Activated gamma-delta T cell (primary cell): ENCODE data around the gene IQCN.
A peak's percentile ranks its signal among the peaks of the same experiment; 100 is the strongest.

Source experiments
- DNase-seq: peaks from one replicate; lab custom pipeline; 2025; lab: John Stamatoyannopoulos, UW

IQCN gene

DNA sequence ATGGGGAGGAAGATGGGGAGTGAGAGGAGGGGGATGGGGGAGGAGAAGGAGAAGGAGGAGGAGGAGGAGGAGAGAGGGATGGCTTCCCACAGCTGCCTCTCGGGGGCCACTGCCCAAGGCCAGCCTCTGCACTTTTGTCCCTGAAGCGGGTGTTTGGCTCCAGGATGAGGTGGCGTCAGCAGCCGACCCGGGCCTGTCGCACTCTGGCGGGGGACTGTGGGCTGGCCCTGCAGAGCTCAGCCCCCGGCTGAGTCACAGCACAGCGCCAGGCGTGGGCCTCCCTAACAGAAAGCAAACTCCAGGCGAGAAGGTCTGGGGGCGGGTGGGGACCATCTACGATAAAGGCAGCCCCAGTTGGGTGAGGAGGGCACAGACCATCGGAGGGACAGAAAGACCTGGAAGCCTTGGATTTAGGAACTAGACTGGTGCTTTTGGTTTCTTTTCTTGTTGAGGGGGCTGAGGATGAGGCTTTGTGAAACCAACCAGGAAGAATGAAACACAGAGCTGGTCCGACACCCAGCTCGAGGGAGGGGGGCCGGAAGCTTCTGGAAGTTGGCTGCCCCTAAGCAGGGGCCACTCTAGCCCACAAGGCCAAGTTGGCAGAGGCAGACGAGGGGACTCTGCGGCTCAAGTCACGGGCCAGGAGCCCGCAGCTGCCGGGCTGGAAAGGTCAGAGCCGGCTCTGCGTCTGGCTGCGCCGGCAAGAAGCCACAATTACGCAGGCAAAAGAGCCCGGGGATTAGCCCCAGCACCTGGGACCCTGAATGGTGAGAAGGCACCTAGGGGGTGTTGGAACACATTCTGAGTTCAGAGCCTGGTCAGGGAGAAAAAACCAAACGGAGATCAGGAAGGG, 30.4 kb upstream of the IQCN start:
- peak; percentile 74 for DNase-seq

DNA sequence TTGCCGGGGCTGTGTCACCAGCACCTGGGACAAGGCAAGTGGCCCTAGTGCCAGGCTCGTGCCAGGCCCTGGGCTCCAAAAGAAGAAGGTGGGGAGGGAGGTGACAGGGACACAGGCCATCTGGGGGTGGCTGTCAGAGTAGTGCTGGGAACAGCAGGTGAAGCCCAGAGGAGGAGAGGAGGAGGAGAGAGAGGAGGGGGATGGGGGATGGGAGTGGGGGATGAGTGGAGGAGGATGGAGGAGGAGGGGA, 29.9 kb upstream of the IQCN start:
- no peak for DNase-seq

GRCh38 chr19:18301718-18302111, 27.5 kb upstream of the IQCN start:
- no peak for DNase-seq

GRCh38 chr19:18300930-18301717, 26.9 kb upstream of the IQCN start:
- DNase-seq, result no peak

DNA sequence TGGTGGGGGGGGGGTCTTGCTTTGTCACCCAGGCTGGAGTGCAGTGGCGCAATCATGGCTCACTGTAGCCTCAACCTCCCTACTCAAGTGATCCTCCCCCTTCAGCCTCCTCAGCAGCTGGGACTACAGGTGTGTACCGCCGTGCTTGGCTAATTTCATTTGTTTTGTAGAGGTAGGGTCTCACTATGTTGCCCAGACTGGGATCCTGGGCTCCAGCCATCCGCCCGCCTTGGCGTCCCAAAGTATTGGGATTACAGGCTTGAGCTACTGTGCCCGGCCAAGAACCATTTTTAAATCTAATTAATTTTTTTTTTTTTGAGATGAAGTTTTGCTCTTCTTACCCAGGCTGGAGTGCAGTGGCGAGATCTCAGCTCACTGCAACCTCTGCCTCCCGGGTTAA, 25.4 kb upstream of the IQCN start:
- no peak for DNase-seq

GRCh38 chr19:18298601-18299000, 24.3 kb upstream of the IQCN start:
- no peak for DNase-seq

DNA sequence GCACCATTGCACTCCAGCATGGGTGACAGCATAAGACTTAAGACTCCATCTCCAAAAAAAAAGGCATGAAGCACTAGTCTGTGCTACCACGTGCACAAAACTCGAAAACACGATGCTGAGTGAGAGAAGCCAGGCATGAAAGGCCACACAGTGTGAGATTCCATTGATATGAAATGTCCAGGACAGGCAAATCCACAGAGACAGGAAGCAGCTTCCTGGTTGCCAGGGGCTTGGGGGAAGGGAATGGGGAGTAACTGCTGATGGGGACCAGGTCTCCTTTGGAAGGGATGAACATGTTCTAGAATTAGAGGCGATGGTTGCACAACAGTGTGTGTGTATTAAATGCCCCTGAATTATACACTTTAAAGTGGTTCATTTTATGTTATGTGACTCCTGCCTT, 23.1 kb upstream of the IQCN start:
- DNase-seq, result no peak

GRCh38 chr19:18295034-18295451, 20.8 kb upstream of the IQCN start:
- no peak for DNase-seq

DNA sequence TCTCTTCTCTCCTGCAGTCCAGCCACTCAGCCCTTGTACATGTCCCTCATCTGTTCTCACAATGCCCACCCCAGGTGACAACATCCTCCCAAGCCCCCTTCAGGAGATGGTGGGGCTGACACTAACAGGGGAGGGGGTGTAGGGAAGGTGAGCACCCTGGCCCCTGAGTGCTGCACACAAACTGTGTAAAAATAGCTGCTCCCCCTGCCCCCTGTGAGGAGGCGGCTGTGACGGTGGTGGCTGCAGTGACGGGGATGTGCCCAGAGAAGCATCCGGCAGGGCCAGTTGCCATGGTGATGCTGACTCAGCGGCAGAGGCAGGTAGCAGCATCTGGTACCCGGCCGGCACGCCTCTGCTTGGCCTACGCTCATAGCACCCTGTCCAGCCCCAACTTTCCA, 20.2 kb upstream of the IQCN start:
- peak; percentile 71 for DNase-seq

GRCh38 chr19:18293642-18294466, 19.6 kb upstream of the IQCN start:
- no peak for DNase-seq

GRCh38 chr19:18292810-18293641, 18.8 kb upstream of the IQCN start:
- DNase-seq, result no peak

- no peak for DNase-seq
Measured at GRCh38 chr19:18292462-18292809, 18.2 kb upstream of the IQCN start.

DNA sequence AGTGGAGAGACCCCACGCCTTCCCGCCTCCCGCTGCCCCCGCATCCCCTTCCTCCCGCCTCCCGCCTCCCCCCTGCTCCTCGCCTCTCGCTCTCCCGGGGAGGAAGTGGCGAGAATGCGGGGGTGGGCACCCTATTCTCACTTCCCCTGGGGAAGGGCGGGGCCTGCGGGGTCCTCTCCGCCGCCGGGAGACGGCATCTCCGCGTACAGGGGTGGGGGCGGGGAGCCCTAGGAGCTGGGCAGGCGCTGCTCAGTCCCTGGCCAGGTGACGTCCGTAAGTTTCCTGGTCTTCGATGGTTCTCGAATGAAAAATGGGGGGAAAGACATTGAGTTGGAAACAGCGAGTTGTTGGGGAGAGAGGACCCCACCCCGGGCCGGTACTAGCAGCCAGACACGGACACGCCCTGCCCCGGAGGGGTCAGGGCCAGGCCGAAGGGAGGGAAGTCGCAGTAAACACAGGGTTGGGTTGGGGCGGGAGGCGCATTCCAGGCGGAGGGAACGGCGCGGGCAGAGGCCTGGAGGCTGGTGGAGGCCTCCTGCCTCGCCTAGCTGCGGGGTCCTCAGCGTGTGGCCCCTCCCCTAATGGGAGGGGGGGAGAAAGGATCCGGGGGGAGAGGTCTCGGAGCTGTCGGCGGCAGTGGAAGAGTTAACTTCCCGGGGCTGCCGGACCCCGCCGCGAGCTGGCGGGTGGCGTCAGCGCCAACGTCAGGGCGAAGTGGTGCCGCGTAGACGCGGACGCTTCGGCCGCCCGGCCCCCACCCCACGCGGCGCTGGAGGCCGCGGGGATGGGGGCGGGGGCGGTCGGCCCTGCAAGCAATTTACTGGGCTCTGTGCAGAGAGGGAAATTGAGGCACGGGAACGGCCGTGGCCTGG, 17.6 kb upstream of the IQCN start:
- DNase-seq, result peak; percentile 63

- no peak for DNase-seq
Measured at GRCh38 chr19:18291019-18291524, 16.8 kb upstream of the IQCN start.

DNA sequence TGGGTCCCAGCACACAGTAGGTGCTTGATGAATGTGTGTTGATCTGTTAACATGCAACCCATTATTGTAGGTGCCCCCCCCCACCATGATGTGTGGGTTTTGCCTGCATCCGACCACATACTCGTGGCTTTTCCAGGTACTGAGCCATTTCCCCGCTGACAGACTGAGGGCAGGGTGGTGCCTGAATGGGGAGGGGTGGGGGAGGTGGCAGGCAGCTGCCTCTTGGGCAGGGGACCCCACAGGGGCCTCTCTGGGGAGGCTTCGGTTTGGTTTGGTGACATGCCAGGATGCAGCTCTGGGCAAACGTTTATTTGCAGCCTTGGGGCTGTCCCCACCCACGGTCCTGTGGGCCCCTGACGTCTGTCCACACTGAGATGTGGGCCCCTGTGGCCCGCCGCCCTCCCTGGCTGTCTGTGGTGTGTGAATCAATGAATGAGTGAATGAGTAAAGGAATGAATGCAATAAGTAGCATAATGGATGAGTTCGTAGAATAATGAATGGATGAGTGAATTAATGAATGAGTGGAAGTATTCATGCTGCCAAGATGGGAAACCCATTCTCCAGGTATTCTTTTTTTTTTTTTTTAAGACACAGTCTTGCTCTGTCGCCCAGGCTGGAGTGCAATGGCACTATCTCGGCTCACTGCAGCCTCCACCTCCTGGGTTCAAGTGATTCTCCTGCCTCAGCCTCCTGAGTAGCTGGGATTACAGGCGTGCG, 16.2 kb upstream of the IQCN start:
- peak; percentile 66 for DNase-seq

DNA sequence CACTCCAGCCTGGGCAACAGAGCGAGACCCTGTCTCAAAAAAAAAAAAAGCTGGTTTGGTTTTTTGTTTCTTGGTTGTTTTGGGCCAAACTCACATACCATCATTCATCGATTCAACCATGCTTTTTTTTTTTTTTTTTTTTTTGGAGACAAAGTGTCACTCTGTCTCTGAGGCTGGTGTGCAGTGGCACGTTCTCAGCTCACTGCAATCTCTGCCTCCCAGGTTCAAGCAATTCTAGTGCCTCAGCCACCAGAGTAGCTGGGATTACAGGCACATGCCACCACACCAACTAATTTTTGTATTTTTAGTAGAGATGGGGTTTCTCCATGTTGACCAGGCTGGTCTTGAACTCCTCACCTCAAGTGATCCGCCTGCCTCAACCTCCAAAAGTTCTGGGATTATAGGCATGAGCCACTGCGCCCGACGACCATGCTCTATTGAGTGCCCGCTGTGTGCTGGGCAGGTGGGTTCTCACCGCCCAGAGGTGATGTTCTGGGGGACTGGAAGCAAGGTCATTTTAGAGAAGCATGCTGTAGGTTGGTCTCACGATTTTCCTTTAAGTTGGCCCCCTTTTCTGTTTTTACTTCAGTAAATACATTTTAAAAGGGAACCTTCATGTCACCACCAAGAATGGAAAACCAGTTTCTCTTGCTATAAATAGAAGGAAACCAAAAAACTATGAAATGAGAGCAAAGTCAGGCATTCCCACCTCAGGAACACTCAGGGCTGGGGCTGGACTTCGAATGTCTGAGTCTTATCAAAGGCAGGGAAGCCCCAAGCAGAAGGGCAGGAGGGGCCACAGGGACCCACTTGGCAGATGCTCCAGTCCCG, 15.4 kb upstream of the IQCN start:
- no peak for DNase-seq

GRCh38 chr19:18287836-18288772, 13.9 kb upstream of the IQCN start:
- DNase-seq, result no peak
